H1 (cell line): ENCODE results near the gene PRKCH. TPM values are rescaled to one million over a fixed set of nuclear protein-coding genes. Genes with fewer than 3 reads are reported as not detected.

Experiments
- CTCF ChIA-PET: fragments of 300-600 bp; sonication (Branson Sonifier 250); formaldehyde crosslinking; loops from one replicate; lab custom pipeline; 2021; ENCODE audit not compliant: partially characterized antibody; lab: Charles Lee
- POLR2A ChIA-PET: fragments of 300-600 bp; sonication (Branson Sonifier 250); formaldehyde crosslinking; loops from one replicate; lab custom pipeline; 2021; ENCODE audit warnings: inconsistent platforms; ENCODE audit not compliant: partially characterized antibody; lab: Charles Lee
- DNase-seq, 2 experiments: peaks; one replicate each; pipeline versions ENCODE4 v3.0.0 to v3.0.0-alpha.2; 2010 to 2022; ENCODE audit warnings: low spot score in 2 of 2, low read depth in 1 of 2, mixed read lengths in 1 of 2
- FAIRE-seq: peaks from 2 replicates; lab custom pipeline; 2011; peaks lifted over from hg19 to GRCh38; lab: Jason Lieb, UNC
- H2AFZ ChIP-seq: 2 replicates; pipeline ENCODE4 v1.8.1; 2012; ENCODE audit warnings: low read length, inconsistent platforms
- H2AK5ac ChIP-seq: 2 replicates; pipeline ENCODE4 v1.6.1; 2013; ENCODE audit warnings: low read depth, low read length
- H2BK120ac ChIP-seq: replicated peaks from 2 replicates; pipeline ENCODE3; 2013; ENCODE audit warnings: low read depth, low read length, inconsistent platforms
- H2BK12ac ChIP-seq: 2 replicates; pipeline ENCODE4 v1.6.1; 2013; ENCODE audit warnings: low read depth, low read length
- H2BK15ac ChIP-seq: 2 replicates; pipeline ENCODE4 v1.6.1; 2013; ENCODE audit warnings: low read length
- H2BK20ac ChIP-seq: 2 replicates; pipeline ENCODE4 v1.6.1; 2013; ENCODE audit warnings: low read length
- H2BK5ac ChIP-seq: 2 replicates; pipeline ENCODE4 v1.6.1; 2013; ENCODE audit warnings: low read depth, low read length
- H3K14ac ChIP-seq: 2 replicates; pipeline ENCODE4 v1.6.1; 2013; ENCODE audit warnings: inconsistent platforms; ENCODE audit not compliant: insufficient read length
- H3K18ac ChIP-seq: 2 replicates; pipeline ENCODE4 v1.6.1; 2013; ENCODE audit warnings: low read length; ENCODE audit errors: extremely low read depth
- H3K23ac ChIP-seq: 2 replicates; pipeline ENCODE4 v1.6.1; 2013; ENCODE audit warnings: inconsistent platforms; ENCODE audit not compliant: insufficient read length
- H3K23me2 ChIP-seq: 2 replicates; pipeline ENCODE4 v1.6.1; 2013; ENCODE audit warnings: low read depth, low read length
- H3K27ac ChIP-seq: 2 replicates; pipeline ENCODE4 v1.6.1; 2011; ENCODE audit warnings: low read depth, low read length, inconsistent platforms
- H3K27me3 ChIP-seq, 4 experiments: replicated peaks in 1 of 4; 1 replicate in 1 of 4; 2 replicates in 3 of 4; pipeline versions ENCODE4 v1.6.1 to v1.8.1; 2011 to 2013; ENCODE audit warnings: low read length in 3 of 4, mild to moderate bottlenecking in 3 of 4, inconsistent platforms in 2 of 4, mixed read lengths in 2 of 4, moderate library complexity in 1 of 4; ENCODE audit not compliant: control insufficient read depth in 3 of 4, insufficient read depth in 3 of 4; ENCODE audit errors: extremely low read depth in 1 of 4
- H3K36me3 ChIP-seq, 4 experiments: 2 replicates each; pipeline versions ENCODE4 v1.6.1 to v1.8.1; 2011 to 2013; ENCODE audit warnings: mild to moderate bottlenecking in 4 of 4, low read length in 3 of 4, moderate library complexity in 2 of 4, control low read depth in 1 of 4, inconsistent platforms in 1 of 4; ENCODE audit not compliant: insufficient read depth in 4 of 4, control insufficient read depth in 2 of 4
- H3K4ac ChIP-seq: replicated peaks from 2 replicates; pipeline ENCODE3; 2013; ENCODE audit warnings: low read length, low read depth, mixed read lengths, inconsistent platforms; ENCODE audit not compliant: insufficient read length
- H3K4me1 ChIP-seq, 4 experiments: replicated peaks in 1 of 4; 1 replicate in 1 of 4; 2 replicates in 3 of 4; pipeline versions ENCODE4 v1.6.1 to v1.8.1; 2011 to 2013; ENCODE audit warnings: low read length in 3 of 4, inconsistent platforms in 2 of 4, mixed read lengths in 1 of 4; ENCODE audit not compliant: insufficient read depth in 4 of 4, control insufficient read depth in 3 of 4
- H3K4me2 ChIP-seq, 2 experiments: 2 replicates each; pipeline versions ENCODE4 v1.6.1 to v1.8.1; 2011 to 2013; ENCODE audit warnings: low read depth in 2 of 2, low read length in 2 of 2, control low read depth in 1 of 2, inconsistent platforms in 1 of 2, mild to moderate bottlenecking in 1 of 2; ENCODE audit not compliant: insufficient read depth in 1 of 2
- H3K4me3 ChIP-seq, 4 experiments: fragments of 200-600, 300-600 bp in 1 of 4; sonication (generic), shearing (Covaris generic), sonication (Bioruptor Twin) in 1 of 4; 2 replicates each; pipeline versions ENCODE4 v1.5.1 to v1.8.1; 2011 to 2016; ENCODE audit warnings: low read length in 4 of 4, low read depth in 3 of 4, control low read depth in 2 of 4, inconsistent platforms in 2 of 4, mild to moderate bottlenecking in 2 of 4, mixed read lengths in 1 of 4, moderate library complexity in 1 of 4; ENCODE audit not compliant: insufficient read depth in 2 of 4; ENCODE audit errors: extremely low read depth in 1 of 4
- H3K56ac ChIP-seq: replicated peaks from 2 replicates; pipeline ENCODE3; 2013; ENCODE audit warnings: low read depth, mild to moderate bottlenecking, mixed read lengths, low read length, inconsistent platforms; ENCODE audit not compliant: insufficient read length
- H3K79me1 ChIP-seq: 2 replicates; pipeline ENCODE4 v1.6.1; 2013; ENCODE audit warnings: low read depth, low read length, control low read depth
- H3K79me2 ChIP-seq, 2 experiments: 2 replicates each; pipeline versions ENCODE4 v1.6.1 to v1.8.1; 2012 to 2013; ENCODE audit warnings: low read length in 2 of 2, mild to moderate bottlenecking in 2 of 2, inconsistent platforms in 1 of 2; ENCODE audit not compliant: insufficient read depth in 2 of 2, control insufficient read depth in 1 of 2
- H3K9ac ChIP-seq, 4 experiments: replicated peaks in 1 of 4; 1 replicate in 1 of 4; 2 replicates in 3 of 4; pipeline versions ENCODE4 v1.6.1 to v1.8.1; 2011 to 2013; ENCODE audit warnings: low read depth in 3 of 4, low read length in 3 of 4, control low read depth in 2 of 4, mild to moderate bottlenecking in 2 of 4, moderate library complexity in 2 of 4, inconsistent platforms in 1 of 4; ENCODE audit errors: extremely low read depth in 1 of 4
- H3K9me3 ChIP-seq, 2 experiments: 2 replicates each; pipeline versions ENCODE4 v1.6.1 to v1.8.1; 2012 to 2013; ENCODE audit warnings: mild to moderate bottlenecking in 2 of 2, moderate library complexity in 2 of 2, control low read depth in 1 of 2, inconsistent platforms in 1 of 2, low read depth in 1 of 2, low read length in 1 of 2, mixed read lengths in 1 of 2; ENCODE audit not compliant: insufficient read depth in 2 of 2
- H4K20me1 ChIP-seq, 2 experiments: replicated peaks in 1 of 2; 2 replicates each; pipeline versions ENCODE3 to v1.8.1; 2011 to 2013; ENCODE audit warnings: inconsistent platforms in 2 of 2, low read length in 2 of 2, mild to moderate bottlenecking in 1 of 2; ENCODE audit not compliant: insufficient read depth in 2 of 2, control insufficient read depth in 1 of 2
- H4K5ac ChIP-seq: 2 replicates; pipeline ENCODE4 v1.6.1; 2013; ENCODE audit warnings: low read length, low read depth, mixed read lengths, inconsistent platforms; ENCODE audit not compliant: insufficient read length
- H4K8ac ChIP-seq: 2 replicates; pipeline ENCODE4 v1.8.0; 2013; ENCODE audit warnings: mild to moderate bottlenecking, moderate library complexity, low read length, inconsistent platforms; ENCODE audit not compliant: insufficient read depth; ENCODE audit errors: extremely low read depth
- H4K91ac ChIP-seq: replicated peaks from 2 replicates; pipeline ENCODE3; 2013; ENCODE audit warnings: low read length, mixed read lengths, inconsistent platforms; ENCODE audit not compliant: insufficient read length
- CHD1 ChIP-seq: IDR thresholded peaks from 2 replicates; pipeline ENCODE4 v1.6.1; 2012; ENCODE audit warnings: low read depth, low read length, improper control_type of control experiment
- NANOG ChIP-seq: IDR thresholded peaks from 2 replicates; pipeline ENCODE4 v1.6.1; 2011; ENCODE audit warnings: low read length, low read depth, mild to moderate bottlenecking, inconsistent platforms; ENCODE audit not compliant: insufficient read depth, poor library complexity, severe bottlenecking
- TBP ChIP-seq: IDR thresholded peaks from 2 replicates; pipeline ENCODE4 v1.6.1; 2011; ENCODE audit warnings: low read depth, low read length, improper control_type of control experiment
- polyA plus RNA-seq, 7 experiments: library from polyadenylated mRNA; depleted of rRNA in 3 of 7; stranded (reverse) in 5 of 7; unstranded in 2 of 7; fragments of >200 nt in 5 of 7; fragments of 200-250 nt in 2 of 7; gene quantifications; 1 replicate in 5 of 7; 2 replicates in 1 of 7; 4 replicates in 1 of 7; pipeline versions ENCODE4 v1.2.1 to v1.2.3, GENCODE V29; 2011 to 2013; ENCODE audit warnings: missing spikeins in 2 of 7, mixed read lengths in 2 of 7
- total RNA-seq: library from RNA; stranded (reverse); fragmentation: NEBNext Ultra II Directional; extraction: Animal tissue kit (Norgen Biotek cat#: 25700); gene quantifications from 2 replicates; pipeline ENCODE4 v1.2.1, GENCODE V29; 2021

Gene PRKCH
- total and polyA plus RNA-seq, 2 of the 8 experiments (the other 6 are each of a cell fraction or from before 2014, with no cell fraction given), result 6.4 to 7.0 TPM

DNA sequence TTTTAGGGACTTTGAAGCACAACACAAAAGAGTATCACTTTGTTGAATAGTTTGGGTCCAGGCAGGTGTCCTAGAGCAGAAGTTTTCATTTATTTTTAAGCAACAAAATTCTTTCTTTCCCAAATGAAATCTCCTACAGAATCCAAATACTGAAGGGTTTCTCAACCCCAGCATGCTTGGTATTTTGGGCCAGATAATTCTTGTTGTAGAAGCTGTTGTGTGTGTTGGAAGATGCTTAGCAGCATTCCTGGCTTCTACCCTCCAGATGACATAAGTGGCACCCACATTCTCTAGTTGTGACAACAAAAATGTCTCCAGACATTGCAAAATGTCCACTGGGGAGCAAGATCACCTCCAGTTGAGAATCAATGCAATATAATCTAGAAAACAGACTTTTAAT is 97.8 kb downstream of the PRKCH start:
- Histone ChIP-seq H3K27ac (no peak overlapping the region), H3K36me3 (no peaks in the 10 kb centered on the region), H4K91ac (no peak overlapping the region), H2BK120ac (no peak overlapping the region), H3K27me3 (no peaks in the 10 kb centered on the region), H2BK20ac (no peak overlapping the region), H4K20me1 (no peaks in the 10 kb centered on the region), H3K18ac (no peak overlapping the region), H3K23ac (no peak overlapping the region), H3K4me2 (no peak overlapping the region), H2AK5ac (no peak overlapping the region)
- FAIRE-seq, result no peak
- TF ChIP-seq NANOG (no peak), TBP (no peak), CHD1 (no peak)
- TF ChIP-seq, all 59 proteins: peak for 0
- Histone ChIP-seq H2AFZ (no peak overlapping the region), H2BK12ac (no peak overlapping the region), H3K4me3 (no peak overlapping the region), H3K56ac (no peak overlapping the region), H3K79me1 (no peaks in the 10 kb centered on the region), H2BK5ac (no peak overlapping the region), H3K9ac (no peak overlapping the region), H4K8ac (no peak overlapping the region), H4K5ac (no peak overlapping the region), H3K79me2 (no peaks in the 10 kb centered on the region; a peak in 1 of 4 replicates), H3K14ac (no peak overlapping the region), H3K4me1 (peaks cover 0 to 2% (median 2%) of the 10 kb centered on the region in 4 experiments; a peak in 1 of 7 replicates), H3K23me2 (no peaks in the 10 kb centered on the region), H3K9me3 (no peaks in the 10 kb centered on the region), H3K4ac (no peak overlapping the region), H2BK15ac (no peak overlapping the region)
- CTCF ChIA-PET, result interaction anchor here (0.5 to 1.6 kb wide), 5 partner anchors 9 to 148 kb away, joined by 3 to 5 read pairs (median 3); no protein-coding TSS in a partner anchor
- POLR2A ChIA-PET, result no interaction called here
- no peak for DNase-seq
